WTC11 (cell line): ENCODE data around the gene ZBTB21.

Experiments used
- ATF1 ChIP-seq: sonication (generic); formaldehyde crosslinking; IDR thresholded peaks from 2 replicates; pipeline ENCODE4 v1.8.1; 2023; ENCODE audit warnings: mild to moderate bottlenecking, moderate library complexity, missing genetic modification reagents
- ETV6 ChIP-seq: sonication (generic); formaldehyde crosslinking; IDR thresholded peaks from 2 replicates; pipeline ENCODE4 v1.8.1; 2022; ENCODE audit warnings: mild to moderate bottlenecking, missing genetic modification reagents
- TF ChIP-seq, protein P1 (sequence below): fragments of 200-600 bp; IDR thresholded peaks from 2 replicates; pipeline ENCODE4 v1.8.0; 2022; ENCODE audit warnings: antibody characterized with exemption

DNA sequence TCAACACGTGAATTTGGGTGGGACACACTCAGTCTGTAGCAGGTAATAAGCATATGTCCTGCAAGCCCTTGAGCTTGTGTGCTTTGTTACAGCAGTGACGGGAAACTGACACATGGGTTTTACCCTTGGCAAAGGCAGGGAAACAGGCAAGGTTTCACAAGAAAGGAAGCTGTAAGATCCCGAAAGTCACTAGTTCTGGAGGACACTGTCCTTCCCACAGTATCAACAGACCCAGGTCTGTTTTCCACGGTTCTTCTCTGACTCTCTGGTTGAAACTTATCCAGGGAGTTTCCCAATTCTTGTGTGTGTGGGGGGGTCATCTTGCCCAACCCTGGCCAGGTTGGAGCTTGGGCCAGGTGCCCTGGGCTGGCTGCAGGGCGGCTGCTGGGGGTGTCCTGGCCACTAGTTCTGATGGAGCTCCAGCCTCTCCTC is 29.3 kb upstream of the ZBTB21 start:
- TF ChIP-seq ETV6: no peak
- no peak for TF ChIP-seq ATF1 (CRISPR knock-in tag)
- TF ChIP-seq, protein P1, sequence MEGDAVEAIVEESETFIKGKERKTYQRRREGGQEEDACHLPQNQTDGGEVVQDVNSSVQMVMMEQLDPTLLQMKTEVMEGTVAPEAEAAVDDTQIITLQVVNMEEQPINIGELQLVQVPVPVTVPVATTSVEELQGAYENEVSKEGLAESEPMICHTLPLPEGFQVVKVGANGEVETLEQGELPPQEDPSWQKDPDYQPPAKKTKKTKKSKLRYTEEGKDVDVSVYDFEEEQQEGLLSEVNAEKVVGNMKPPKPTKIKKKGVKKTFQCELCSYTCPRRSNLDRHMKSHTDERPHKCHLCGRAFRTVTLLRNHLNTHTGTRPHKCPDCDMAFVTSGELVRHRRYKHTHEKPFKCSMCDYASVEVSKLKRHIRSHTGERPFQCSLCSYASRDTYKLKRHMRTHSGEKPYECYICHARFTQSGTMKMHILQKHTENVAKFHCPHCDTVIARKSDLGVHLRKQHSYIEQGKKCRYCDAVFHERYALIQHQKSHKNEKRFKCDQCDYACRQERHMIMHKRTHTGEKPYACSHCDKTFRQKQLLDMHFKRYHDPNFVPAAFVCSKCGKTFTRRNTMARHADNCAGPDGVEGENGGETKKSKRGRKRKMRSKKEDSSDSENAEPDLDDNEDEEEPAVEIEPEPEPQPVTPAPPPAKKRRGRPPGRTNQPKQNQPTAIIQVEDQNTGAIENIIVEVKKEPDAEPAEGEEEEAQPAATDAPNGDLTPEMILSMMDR: no peak
